Measurements from ENCODE around the gene PSME3IP1. TPM values are rescaled to one million over a fixed set of nuclear protein-coding genes. Genes with fewer than 3 reads are reported as not detected.

Gene PSME3IP1
- total and polyA plus RNA-seq, 12 donors: 32.9 to 129 (median 67.8) TPM

- no peak for TF ChIP-seq POLR2A (IDR thresholded peaks at IDR 0.05)
- no peak for TF ChIP-seq CTCF (IDR thresholded peaks at IDR 0.05)
- Histone ChIP-seq H3K4me1 (replicated peaks in 1 of 2) (peaks cover 0 to 19% of the 10 kb centered on the region in 2 donors), H3K9me3 (replicated peaks in 1 of 3) (no peaks in the 10 kb centered on the region), H3K36me3 (replicated peaks in 1 of 2) (peaks cover 0 to 76% of the 10 kb centered on the region in 2 donors), H3K4me3 (no peak overlapping the region), H3K27me3 (no peaks in the 10 kb centered on the region), H3K27ac (peak overlapping the region in 1 of 5 donors; percentile 40)
- DNase-seq: peak in 1 of 7 donors; percentile 21
- WGBS, 4 donors: 80 to 88% (median 83%) methylated on average over 7 of the region's 7 CpGs
- intact Hi-C loops (cut with DNase I): no loop called here
Observed at GRCh38 chr16:57166951-57167350, 18.9 kb downstream of the PSME3IP1 start.

GRCh38 chr16:57166451-57166850 is 19.4 kb downstream of the PSME3IP1 start:
- H3K4me3 ChIP-seq: no peak overlapping the region
- H3K27me3 ChIP-seq: no peaks in the 10 kb centered on the region
- intact Hi-C loops (cut with DNase I): no loop called here
- H3K36me3 ChIP-seq (replicated peaks in 1 of 2): peaks cover 0 to 75% of the 10 kb centered on the region in 2 donors
- H3K27ac ChIP-seq: peak overlapping the region in 1 of 5 donors; percentile 40
- no peaks in the 10 kb centered on the region for H3K9me3 ChIP-seq (replicated peaks in 1 of 3)
- DNase-seq: no peak
- TF ChIP-seq POLR2A (IDR thresholded peaks at IDR 0.05): no peak
- TF ChIP-seq CTCF (IDR thresholded peaks at IDR 0.05): no peak
- peaks cover 0 to 19% of the 10 kb centered on the region in 2 donors for H3K4me1 ChIP-seq (replicated peaks in 1 of 2)

- Histone ChIP-seq H3K36me3 (replicated peaks in 1 of 2) (peaks cover 0 to 70% of the 10 kb centered on the region in 2 donors), H3K27ac (no peak overlapping the region), H3K27me3 (no peaks in the 10 kb centered on the region), H3K9me3 (replicated peaks in 1 of 3) (no peaks in the 10 kb centered on the region), H3K4me1 (replicated peaks in 1 of 2) (peaks cover 0 to 19% of the 10 kb centered on the region in 2 donors), H3K4me3 (no peak overlapping the region)
- TF ChIP-seq CTCF (IDR thresholded peaks at IDR 0.05): no peak
- no peak for TF ChIP-seq POLR2A (IDR thresholded peaks at IDR 0.05)
- intact Hi-C loops (cut with DNase I): no loop called here
- WGBS, 4 donors: 83 to 89% (median 87%) methylated on average over 3 of the region's 3 CpGs
- no peak for DNase-seq
Observed at GRCh38 chr16:57165938-57166337, 19.9 kb downstream of the PSME3IP1 start.

- H3K4me3 ChIP-seq: no peak overlapping the region
- WGBS, 4 donors: 84 to 93% (median 90%) methylated on average over 5 of the region's 5 CpGs
- no peaks in the 10 kb centered on the region for H3K9me3 ChIP-seq (replicated peaks in 1 of 3)
- intact Hi-C loops (cut with DNase I): no loop called here
- no peaks in the 10 kb centered on the region for H3K27me3 ChIP-seq
- peaks cover 0 to 66% of the 10 kb centered on the region in 2 donors for H3K36me3 ChIP-seq (replicated peaks in 1 of 2)
- no peak overlapping the region for H3K27ac ChIP-seq
- H3K4me1 ChIP-seq (replicated peaks in 1 of 2): peaks cover 0 to 19% of the 10 kb centered on the region in 2 donors
- TF ChIP-seq POLR2A (IDR thresholded peaks at IDR 0.05) (no peak), CTCF (IDR thresholded peaks at IDR 0.05) (no peak)
- DNase-seq: no peak
Observed at GRCh38 chr16:57165483-57165882, 20.4 kb downstream of the PSME3IP1 start.

Data from adrenal gland (tissue), 12 donors.